ENCODE measurements around the gene FBXL19. TPM values are rescaled to one million over a fixed set of nuclear protein-coding genes. Genes with fewer than 3 reads are reported as not detected.

FBXL19 gene
- total and polyA plus RNA-seq, 2 of the 13 experiments (the other 11 are each of a cell fraction or from before 2014, with no cell fraction given): 6.0 to 13.7 TPM

GRCh38 chr16:30902029-30902972 lies 21.1 kb upstream of the FBXL19 start (continued):
- TF ChIP-seq REST (IDR thresholded peaks at IDR 0.05; ENCODE audit: borderline replicate concordance in 1 of 2, low read depth in 1 of 2, low read length in 2 of 2) (no peak), SALL2 (CRISPR knock-in tag; IDR thresholded peaks at IDR 0.05) (0 out of 2 replicates have a peak, but pooled peaks have one; percentile 19), HMGA1 (CRISPR knock-in tag; conservative IDR thresholded peaks at IDR 0.05) (no peak), ZNF234 (CRISPR knock-in tag; conservative IDR thresholded peaks at IDR 0.05) (no peak), ZZZ3 (CRISPR knock-in tag; IDR thresholded peaks at IDR 0.05; ENCODE audit: borderline replicate concordance) (no peak), POGK (CRISPR knock-in tag; conservative IDR thresholded peaks at IDR 0.05) (0 out of 2 replicates have a peak, but pooled peaks have one; percentile 12), ZNF264 (CRISPR knock-in tag; IDR thresholded peaks at IDR 0.05) (no peak), ZNF451 (CRISPR knock-in tag; IDR thresholded peaks at IDR 0.05) (no peak), TEAD2 (CRISPR knock-in tag; IDR thresholded peaks at IDR 0.05) (0 out of 2 replicates have a peak, but pooled peaks have one; percentile 38), YEATS4 (CRISPR knock-in tag; IDR thresholded peaks at IDR 0.05; ENCODE audit: borderline replicate concordance) (peak; percentile 47; the same call in 1 of the 2 replicates), POLR2A (IDR thresholded peaks at IDR 0.05; ENCODE audit: insufficient read depth in 1 of 2, low read depth in 2 of 2, low read length in 2 of 2) (peak; percentile 49 to 70; a peak in 3 of 4 replicates), JUNB (CRISPR knock-in tag; IDR thresholded peaks at IDR 0.05; ENCODE audit: borderline replicate concordance) (no peak), SYNCRIP (IDR thresholded peaks at IDR 0.05; ENCODE audit: insufficient read depth, low read depth, low read length) (no peak), KLF16 (CRISPR knock-in tag; IDR thresholded peaks at IDR 0.05) (no peak), ZNF782 (CRISPR knock-in tag; IDR thresholded peaks at IDR 0.05; ENCODE audit: borderline replicate concordance) (no peak), ZNF235 (CRISPR knock-in tag; IDR thresholded peaks at IDR 0.05; ENCODE audit: borderline replicate concordance) (no peak), EED (CRISPR knock-in tag; IDR thresholded peaks at IDR 0.05) (no peak), ZFP91 (CRISPR knock-in tag; IDR thresholded peaks at IDR 0.05; ENCODE audit: borderline replicate concordance) (peak; percentile 42; the same call in 1 of the 2 replicates)
- TF ChIP-seq, protein P1, sequence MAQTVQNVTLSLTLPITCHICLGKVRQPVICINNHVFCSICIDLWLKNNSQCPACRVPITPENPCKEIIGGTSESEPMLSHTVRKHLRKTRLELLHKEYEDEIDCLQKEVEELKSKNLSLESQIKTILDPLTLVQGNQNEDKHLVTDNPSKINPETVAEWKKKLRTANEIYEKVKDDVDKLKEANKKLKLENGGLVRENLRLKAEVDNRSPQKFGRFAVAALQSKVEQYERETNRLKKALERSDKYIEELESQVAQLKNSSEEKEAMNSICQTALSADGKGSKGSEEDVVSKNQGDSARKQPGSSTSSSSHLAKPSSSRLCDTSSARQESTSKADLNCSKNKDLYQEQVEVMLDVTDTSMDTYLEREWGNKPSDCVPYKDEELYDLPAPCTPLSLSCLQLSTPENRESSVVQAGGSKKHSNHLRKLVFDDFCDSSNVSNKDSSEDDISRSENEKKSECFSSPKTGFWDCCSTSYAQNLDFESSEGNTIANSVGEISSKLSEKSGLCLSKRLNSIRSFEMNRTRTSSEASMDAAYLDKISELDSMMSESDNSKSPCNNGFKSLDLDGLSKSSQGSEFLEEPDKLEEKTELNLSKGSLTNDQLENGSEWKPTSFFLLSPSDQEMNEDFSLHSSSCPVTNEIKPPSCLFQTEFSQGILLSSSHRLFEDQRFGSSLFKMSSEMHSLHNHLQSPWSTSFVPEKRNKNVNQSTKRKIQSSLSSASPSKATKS (CRISPR knock-in tag; IDR thresholded peaks at IDR 0.05): no peak

Measured in HepG2 (cell line).